T47D (cell line): ENCODE results near the gene HADH.
"Not testable (repeated sequence)": the region's sequence is repeated elsewhere in the genome, so short reads cannot be mapped to it uniquely, and the experiment has no call there.

ENCODE experiments used
- DNase-seq, 2 experiments: peaks; one replicate each; pipeline versions ENCODE4 v3.0.0 to v3.0.0-alpha.2; 2011 to 2012; ENCODE audit warnings: low read depth in 1 of 2, low spot score in 1 of 2
- JUND ChIP-seq: IDR thresholded peaks from 2 replicates; pipeline ENCODE4 v1.6.1; 2012; ENCODE audit warnings: low read depth
- in situ Hi-C: cut with HindIII; loops from 2 replicates; pipeline ENCODE4 v1.10.0; 2016; ENCODE audit warnings: low sequenced_read_pairs, low pct_unique_long_range_greater_than_20kb

Gene HADH

DNA sequence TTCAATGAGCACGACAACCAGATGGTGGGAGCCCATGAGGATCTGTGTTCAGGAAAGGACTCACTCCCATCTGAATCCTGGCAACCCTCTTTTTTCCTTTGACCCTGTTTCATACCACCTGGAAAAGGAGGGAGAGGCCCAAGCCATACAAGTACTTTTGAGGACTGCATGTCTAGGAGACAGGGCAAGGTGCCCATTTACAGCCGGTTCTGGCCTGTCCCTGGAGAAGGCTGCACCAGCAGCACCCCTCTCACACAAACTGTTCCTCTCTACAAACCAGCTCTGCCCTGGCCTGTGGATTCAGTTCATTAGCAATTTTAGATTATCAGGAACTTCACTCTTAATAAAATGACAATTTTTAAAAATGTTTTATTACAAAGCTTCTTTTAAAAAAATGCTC is 57.5 kb downstream of the HADH start:
- in situ Hi-C loops = no loop called here
- TF ChIP-seq JUND = no peak
- no peak for DNase-seq

DNA sequence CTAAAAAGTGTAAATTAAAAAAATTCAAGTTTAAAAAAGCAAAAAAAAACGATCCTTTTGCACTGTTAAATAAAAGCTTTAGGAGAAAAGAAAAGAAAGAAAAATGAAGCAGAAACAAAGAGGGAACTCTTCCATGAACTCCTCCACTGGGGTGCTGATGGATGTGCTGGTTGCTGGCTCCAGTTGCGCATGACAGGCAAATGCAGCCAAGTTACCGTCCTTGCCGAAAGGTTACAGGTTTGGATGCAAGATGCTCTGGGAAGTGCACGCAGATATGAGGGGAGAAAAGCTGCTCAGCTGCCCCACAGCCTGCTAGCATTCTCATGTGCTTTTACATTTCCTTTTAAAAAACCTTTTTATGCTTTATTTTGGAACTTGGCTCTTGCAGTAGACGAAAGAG is 58.5 kb downstream of the HADH start:
- no peak for DNase-seq
- TF ChIP-seq JUND = no peak
- in situ Hi-C loops = no loop called here

DNA sequence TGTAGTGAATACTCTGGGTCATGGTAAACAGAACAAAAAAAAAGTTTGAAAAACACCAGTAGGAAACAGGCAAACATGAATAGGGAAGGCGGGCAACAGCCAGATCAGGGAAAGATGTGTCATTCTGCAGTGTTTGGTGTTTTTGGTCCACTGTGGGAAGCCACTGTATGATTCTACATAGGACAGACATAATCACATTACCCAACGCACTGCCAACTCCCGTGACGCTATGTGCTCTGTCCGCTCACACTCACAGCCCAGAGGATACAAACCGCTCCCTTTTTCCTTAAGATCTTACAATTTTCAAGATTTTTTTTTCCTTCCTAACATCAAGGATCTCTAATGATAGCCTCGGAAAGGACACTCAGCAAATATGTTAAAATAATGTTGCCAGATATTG is 59.3 kb downstream of the HADH start:
- no peak for TF ChIP-seq JUND
- in situ Hi-C loops = no loop called here
- no peak for DNase-seq

DNA sequence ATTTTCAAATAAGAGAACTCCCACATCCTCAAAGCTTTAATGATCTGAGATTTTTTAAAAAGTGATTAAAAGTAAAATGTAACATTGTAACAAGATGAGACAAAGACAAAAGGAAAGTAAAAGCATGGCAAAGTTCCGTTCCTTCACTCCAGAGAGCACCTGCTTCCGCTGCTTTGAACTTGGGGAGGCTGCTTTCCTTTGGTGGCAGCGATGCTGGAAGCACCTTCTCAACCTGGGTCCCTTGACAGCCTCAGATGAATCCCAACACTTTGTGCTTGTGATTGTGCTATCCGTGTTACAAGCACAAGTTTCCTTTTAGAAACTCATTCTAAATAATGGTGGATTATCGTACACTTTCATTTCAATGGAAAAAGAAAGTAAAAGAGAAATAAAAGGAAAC is 59.7 kb downstream of the HADH start:
- in situ Hi-C loops = no loop called here
- no peak for DNase-seq
- no peak for TF ChIP-seq JUND

DNA sequence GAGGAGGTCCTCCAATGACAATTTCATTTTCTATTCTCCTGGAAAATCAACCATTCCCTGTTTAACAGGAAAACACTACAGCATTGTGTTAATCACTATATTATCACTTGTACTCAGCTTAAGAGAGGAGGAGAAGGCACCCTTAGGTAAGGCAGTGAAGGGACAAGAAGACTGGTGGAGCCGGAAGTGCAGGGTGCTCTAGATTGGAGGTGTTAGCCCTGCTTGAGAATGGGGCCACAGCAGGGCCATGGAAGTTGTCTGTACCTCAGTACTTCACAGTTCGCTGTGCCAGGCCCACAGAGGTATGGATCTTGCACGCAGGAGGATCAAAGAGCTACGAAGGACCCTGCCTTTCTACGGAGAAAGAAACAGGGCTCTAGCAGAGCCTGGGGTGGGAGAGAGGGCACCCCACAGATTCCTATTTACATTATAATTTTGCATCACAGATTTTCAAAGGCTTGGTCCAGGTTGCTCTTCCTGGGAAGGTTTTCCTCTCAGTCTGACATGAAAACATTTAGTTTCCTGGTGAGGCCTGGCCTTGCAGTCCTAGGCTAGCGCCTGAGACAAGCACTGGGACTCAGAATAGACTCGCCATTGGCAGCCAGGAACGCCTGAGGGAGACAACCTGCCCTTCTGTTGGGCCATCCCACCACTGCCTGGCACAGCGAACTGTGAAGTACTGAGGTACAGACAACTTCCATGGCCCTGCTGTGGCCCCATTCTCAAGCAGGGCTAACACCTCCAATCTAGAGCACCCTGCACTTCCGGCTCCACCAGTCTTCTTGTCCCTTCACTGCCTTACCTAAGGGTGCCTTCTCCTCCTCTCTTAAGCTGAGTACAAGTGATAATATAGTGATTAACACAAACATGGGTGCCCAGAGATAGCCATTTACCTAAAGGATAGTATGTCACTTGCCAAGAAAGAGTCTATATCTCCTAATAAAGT is 60.8 kb downstream of the HADH start:
- in situ Hi-C loops, DNase-seq: not testable (repeated sequence)

DNA sequence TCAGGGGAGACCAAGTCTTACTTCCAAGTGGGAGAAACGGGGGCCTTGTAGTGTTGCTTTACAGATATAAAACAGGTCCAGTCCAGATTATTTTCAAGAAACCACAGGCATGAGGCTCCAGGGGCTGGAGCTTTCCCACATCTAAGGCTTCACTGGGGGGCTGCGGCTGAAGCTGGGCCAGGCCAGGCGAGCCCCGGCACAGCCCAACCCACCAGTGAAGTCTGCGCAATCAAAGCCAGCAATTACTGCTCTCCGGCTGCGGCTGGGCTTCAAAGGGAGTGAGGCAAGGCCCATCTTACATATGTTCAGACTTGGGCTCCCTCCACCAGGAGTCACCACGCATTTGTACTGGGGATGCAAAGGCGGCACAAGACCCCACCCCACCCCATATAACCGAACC is 61.7 kb downstream of the HADH start:
- DNase-seq = no peak
- in situ Hi-C loops = no loop called here
- no peak for TF ChIP-seq JUND

DNA sequence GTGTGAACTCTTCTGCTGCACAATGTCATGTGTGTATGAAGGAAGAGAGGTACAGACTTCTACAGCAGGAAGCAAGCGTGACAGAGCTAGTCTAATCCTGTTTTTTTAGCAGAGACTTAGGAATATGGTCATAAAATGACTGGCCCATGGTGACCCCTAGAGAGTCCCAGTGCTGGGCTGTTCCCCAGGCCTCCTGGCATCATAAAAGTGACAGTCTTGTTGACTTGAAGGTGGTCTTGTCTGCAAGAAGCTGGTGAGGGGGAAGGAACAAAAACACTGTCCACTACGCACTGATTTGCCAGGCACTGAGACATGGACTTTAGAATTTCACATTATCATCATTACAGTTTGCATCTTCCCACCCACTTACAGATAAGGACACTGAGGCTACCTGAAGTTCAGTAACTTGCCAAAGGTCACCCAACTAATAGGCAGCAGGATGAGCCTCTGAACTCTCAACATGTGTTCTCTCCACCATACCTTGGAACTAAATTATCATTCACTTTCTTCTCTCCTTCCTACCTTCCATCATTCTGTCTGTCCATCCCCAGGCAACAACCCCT is 63.0 kb downstream of the HADH start:
- DNase-seq = no peak
- in situ Hi-C loops = no loop called here
- no peak for TF ChIP-seq JUND

DNA sequence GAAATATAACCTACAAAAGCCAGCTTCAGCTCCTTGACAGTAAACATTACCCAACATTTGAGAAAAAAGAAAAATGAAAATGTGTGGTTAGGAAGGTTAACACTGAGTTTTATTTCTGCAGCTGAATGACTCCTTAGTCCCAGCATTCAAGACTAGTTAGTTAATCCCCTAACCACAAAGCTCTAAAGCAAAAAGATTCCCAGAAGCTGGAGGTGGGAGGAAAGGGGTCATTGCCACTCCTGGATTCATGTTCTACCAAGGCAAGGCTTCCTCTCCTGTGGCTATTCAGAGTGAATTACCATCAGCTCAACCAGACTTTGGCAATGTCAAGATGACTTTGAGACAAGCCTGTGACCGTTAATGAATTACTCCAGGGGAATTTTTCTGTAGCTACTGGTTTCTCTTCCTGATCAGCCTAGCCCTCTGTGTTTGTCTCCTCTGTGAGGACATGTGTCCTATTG is 63.6 kb downstream of the HADH start:
- no peak for TF ChIP-seq JUND
- DNase-seq = peak in 1 of 2 experiments; percentile 80
- in situ Hi-C loops = no loop called here

DNA sequence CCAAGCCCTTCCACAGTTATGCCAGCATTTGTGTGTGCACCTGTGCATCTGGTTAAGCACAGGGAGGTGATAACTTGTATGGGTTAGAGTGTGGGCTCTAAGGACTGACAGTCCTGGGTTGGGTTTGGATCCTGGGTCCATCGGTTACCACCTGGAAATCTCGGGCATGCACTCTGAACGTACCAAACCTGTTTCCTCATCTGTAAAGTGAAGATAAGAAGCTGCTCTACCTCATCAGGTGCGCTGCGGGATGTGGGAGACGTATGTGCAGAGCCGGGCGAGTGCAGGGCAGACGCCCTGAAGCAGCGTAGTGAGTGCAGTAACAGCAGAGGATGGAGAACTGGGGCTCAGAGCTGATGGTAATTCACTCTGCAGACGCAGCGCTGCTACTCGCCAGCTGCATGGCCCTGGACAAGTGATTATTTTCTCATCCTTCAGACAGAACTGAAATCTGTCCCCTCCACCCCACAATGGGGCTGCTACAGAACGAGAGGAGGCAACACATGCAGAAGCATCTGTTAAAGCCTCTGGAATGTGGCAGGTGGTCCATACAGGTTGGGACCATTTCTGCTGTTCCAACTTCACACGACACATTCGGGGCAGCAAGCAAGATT is 64.4 kb downstream of the HADH start:
- in situ Hi-C loops = no loop called here
- no peak for TF ChIP-seq JUND
- DNase-seq = peak in 1 of 2 experiments; percentile 35

DNA sequence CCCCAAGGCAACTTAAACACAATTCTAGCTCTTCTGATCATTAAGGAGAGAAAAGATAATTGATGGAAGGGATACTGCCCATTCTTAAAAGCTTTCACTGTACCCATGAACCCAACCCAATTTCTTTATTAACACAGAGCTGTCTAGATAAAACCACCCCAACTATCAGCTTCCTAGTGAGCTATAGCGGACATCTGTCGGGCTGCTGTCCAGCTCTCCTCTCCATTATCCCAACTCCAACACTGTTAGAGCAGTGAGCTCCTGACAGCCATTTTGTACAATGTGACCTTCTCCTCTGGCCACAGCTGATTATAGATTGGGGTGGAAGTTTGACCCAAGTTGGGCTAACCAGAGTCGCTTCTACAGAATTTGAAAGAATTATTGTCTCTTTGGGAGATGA is 66.1 kb downstream of the HADH start:
- no peak for DNase-seq
- no peak for TF ChIP-seq JUND
- in situ Hi-C loops = no loop called here

DNA sequence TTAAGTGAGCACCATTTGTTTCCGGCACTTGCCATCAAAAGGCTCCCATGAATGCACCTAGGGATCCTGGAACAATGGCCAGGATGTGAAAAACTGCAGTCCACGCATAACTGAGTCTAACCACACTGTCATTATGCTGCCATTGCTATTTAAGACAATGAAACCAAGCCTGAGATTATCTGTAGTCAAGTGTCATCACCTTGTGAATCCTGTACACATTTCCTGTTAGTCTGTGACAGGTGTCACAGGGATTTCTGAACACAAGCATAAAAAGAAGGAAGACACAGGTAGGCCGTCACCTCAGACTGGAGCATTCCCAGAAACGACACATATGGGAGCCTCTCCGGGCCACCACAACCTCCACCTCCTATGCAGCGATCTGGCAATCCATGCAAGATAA is 66.7 kb downstream of the HADH start:
- in situ Hi-C loops = no loop called here
- TF ChIP-seq JUND = no peak
- no peak for DNase-seq

DNA sequence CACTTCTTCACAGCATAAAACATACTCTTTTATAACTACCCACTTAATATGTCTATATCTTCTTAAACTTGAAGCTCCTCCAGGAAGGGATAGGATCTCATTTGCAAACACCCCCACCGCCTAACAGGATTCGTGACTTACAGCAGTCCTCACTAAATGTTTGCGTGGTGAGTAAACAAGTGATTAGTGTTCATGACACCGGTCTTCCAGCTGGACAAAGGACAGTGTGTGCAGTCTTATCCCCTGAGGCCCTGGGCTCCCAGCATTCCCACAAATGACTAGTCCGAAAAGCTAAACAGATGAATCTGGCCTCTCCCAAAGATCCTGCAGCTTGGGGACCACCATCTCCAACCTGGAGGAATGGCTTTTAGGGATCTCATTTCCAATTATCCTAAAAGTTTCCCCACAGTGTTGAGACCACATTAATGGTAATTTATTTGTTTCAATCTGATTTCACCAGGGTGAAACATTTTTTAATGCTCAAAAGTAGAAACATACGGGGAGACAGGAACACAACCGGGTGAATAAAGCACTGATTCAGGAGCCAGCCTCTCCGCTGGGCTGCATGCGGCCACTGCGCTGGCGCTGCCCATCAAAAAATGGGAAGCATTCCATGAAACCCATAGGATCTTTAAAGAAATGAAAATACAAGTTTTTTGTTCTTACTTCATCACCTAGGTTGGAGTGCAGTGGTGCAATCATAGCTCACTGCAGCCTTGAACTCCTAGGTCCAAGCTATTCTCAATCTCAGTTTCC is 69.2 kb downstream of the HADH start:
- TF ChIP-seq JUND = 0 out of 2 replicates have a peak, but pooled peaks have one; percentile 45
- in situ Hi-C loops = no loop called here

DNA sequence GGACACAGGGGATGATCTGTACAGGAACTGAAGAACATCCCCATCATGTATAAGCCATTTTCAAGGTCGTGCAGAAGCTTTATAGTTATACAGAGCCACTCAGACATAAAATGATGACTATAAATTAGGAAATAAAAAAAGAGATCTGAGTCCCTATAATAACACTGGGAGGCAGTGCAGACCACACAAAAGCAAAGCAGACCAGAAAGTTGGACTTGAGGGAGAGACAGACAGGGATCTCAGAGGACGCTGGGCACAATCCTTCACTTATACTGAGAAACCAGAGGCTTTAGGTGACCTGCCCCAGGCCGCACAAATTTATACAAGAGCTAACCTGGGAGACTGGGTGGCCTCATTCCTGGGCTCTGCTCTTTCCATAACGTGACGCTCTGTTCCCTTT is 70.5 kb downstream of the HADH start:
- DNase-seq = peak; percentile 50 to 75
- in situ Hi-C loops = no loop called here

More for the DNA sequence above, 69.2 kb downstream of the HADH start:
- DNase-seq = peak; percentile 35 to 88

More for the DNA sequence above, 70.5 kb downstream of the HADH start:
- TF ChIP-seq JUND = no peak
